Stimulated activated CD8-positive, alpha-beta memory T cell treated with anti-CD3 and anti-CD28 coated beads, Interleukin-4, amount 100 ng/mL, for 4 hours (primary cell): ENCODE data around the gene RAB44.

Source experiments
- DNase-seq, 2 donors: peaks; one replicate each; pipeline ENCODE4 v3.0.0-alpha.2; 2020; ENCODE audit warnings: low read depth in 2 of 2, low spot score in 1 of 2

The RAB44 gene

GRCh38 chr6:36669002-36669401 lies 28.6 kb upstream of the RAB44 start:
- no peak for DNase-seq

- DNase-seq: no peak
These were observed 27.4 kb upstream of the RAB44 start for GRCh38 chr6:36670271-36670670.

- DNase-seq: no peak
These were observed 25.8 kb upstream of the RAB44 start for GRCh38 chr6:36671687-36672375.

GRCh38 chr6:36673882-36674281 lies 23.7 kb upstream of the RAB44 start:
- no peak for DNase-seq

- DNase-seq: no peak
These were observed 22.7 kb upstream of the RAB44 start for GRCh38 chr6:36674942-36675341.

- DNase-seq: no peak
These were observed 21.2 kb upstream of the RAB44 start for GRCh38 chr6:36676141-36677058.

GRCh38 chr6:36677059-36677749 lies 20.4 kb upstream of the RAB44 start:
- DNase-seq: no peak

GRCh38 chr6:36677753-36678487 lies 19.7 kb upstream of the RAB44 start:
- DNase-seq: no peak

GRCh38 chr6:36678488-36679042 lies 19.1 kb upstream of the RAB44 start, which contains the start of gene CDKN1A:
Gene CDKN1A, plus strand, starts transcription at chr6:36678714. Its CDS starts 5,388 bp downstream, at chr6:36684102.
- DNase-seq: peak; percentile 44 to 61

GRCh38 chr6:36679043-36679833 lies 18.4 kb upstream of the RAB44 start:
- DNase-seq: no peak

GRCh38 chr6:36682328-36683144 lies 15.1 kb upstream of the RAB44 start:
- DNase-seq: peak in 1 of 2 donors; percentile 22

GRCh38 chr6:36683145-36683655 lies 14.4 kb upstream of the RAB44 start:
- no peak for DNase-seq

GRCh38 chr6:36683656-36684446 lies 13.8 kb upstream of the RAB44 start:
- DNase-seq: no peak

- DNase-seq: no peak
These were observed 13.2 kb upstream of the RAB44 start for GRCh38 chr6:36684447-36684812.

GRCh38 chr6:36685166-36685924 lies 12.3 kb upstream of the RAB44 start:
- no peak for DNase-seq

GRCh38 chr6:36685926-36686667 lies 11.5 kb upstream of the RAB44 start:
- DNase-seq: no peak
